D341Med (cell line): ENCODE results near the gene HOXA11.

Experiments
- DNase-seq: peaks from one replicate; pipeline ENCODE4 v3.0.0; 2012; ENCODE audit warnings: low spot score

The HOXA11 gene

DNA sequence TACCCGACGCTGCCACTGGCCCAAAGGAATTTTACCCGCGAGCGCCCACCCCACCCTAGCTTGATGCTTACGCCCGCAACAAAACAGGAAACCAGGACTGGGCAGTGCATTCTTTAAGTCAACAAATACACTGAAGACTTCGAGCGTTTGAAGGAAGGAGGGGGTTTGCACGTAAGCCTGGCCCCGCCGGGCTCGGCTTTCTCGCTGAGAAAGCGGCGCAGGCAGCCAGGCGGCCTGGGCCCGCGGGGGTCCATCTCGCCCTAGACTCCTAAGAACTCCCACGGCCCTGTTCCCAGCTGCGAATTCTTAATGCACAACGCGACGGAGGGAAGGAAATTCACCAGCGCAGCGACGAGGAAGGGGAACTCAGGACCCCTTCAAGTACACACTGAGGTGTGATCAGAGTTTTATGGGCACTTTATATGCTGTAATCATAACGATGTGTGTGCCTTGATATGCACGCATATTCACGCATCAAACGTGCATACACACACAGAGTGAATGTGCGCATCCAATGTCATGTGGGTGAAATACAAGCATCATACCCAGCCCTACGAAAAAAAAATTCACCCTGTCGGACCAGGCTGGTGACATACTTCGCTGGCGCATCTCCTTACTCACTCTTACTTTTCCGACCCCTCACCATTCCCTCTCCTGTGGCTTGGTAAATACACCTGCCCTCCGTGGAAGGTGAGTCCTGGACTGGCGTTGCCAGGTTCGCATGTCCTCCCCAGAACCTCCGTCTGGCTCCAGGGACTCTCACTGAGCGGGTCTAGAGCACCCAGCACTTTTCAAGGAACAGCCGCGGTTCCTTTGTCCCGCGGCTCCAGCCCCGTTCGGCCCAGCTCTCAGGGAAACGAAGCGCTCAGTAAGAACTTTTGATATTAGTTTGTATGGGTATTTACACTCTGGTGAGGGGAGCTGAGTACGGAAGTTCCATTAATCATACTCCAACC is 20.6 kb upstream of the HOXA11 start:
- no peak for DNase-seq

DNA sequence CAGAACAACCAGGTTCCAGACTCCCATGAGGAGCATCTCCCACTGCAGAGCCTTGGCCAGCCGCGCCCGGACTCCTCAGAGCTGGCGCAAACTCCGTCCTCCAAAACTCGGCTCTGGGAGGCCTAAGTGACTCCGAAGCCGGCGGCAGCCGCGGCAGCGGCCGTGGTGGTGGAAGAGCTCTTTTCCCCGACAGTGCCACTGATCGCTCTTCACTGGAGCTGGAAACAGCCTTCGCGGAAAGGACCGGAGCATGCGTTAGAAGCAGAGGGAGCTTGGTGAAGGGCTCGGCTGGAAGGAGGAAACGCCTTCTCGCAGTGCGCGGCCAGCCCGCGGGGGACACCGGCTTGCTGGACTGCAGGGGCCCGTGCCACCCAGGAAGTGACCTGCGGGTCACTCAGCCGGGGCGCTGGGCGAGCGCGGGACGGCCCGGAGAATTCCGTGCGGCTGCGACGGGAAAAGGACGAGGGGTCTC is 19.9 kb upstream of the HOXA11 start:
- no peak for DNase-seq

DNA sequence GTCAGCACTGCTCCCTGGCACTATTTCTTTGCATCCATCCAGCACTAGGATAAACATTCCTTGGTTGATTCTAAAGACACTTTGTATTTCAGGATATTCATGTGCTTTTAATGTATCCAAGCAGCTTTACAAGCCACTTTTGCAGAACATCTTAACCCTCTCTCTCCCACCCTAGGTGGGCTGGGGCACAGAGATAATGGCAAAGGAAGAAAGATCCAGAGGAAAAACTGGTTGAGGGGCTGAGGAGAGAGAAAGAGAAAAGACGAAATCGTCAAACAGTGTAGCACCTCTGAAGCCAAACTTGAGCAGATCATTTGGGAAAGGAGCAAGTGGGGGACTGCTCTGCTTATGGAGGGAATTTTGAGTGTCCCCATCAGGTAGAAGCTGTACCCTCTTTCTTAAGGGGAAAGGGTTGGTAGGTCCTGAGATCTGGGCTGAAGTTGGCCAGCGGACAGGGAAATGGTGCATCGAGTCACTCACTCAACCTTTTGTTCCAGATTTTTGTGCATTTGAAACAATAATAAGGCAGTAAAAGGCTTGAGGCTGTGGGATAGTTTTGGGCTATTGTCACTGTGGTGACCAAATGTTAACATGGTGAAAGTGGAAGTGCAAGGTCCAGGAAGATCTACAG is 19.0 kb upstream of the HOXA11 start:
- DNase-seq, result no peak

DNA sequence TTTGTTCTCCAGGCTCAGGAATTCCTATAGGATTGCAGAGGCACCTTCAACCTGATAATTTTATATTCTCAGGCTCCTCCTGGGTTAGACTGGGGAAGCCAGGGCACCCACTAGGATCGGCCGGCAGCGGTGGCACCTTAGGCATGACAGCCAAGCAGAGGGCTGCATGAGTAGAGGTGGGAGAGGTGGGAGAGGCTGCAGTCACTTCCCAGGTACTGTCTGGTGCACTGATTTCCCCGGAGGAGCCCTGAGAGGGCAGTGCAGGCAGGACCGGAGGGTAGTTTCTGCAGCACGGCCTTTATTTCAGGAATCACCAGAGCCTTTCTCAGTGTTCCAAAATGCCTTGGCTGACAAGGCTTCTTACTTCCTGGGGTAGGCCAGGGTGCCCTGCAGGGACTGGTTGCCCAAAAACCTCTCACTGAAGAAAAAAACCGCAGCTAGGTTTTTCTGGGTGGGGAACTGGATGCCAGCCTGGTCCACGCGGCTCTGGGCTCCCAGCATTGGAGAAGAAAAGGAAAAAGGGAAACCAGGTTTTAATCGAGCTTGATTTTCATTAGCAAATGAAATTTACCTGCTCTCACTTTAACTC is 18.4 kb upstream of the HOXA11 start:
- DNase-seq, result no peak

DNA sequence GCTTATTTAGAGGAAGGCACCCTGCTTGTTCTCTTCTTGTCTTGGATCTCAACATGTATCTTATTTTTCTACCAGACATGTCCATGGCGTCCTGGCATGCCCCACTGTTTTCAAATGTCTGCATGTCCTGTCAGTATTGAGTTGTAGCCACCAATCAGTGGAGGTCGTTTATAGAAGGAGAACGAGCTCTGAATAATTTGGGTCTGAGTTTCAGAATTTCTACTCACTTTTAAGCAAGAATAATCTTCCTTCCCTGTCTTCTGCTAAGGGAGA is 17.8 kb upstream of the HOXA11 start:
- DNase-seq, result no peak

DNA sequence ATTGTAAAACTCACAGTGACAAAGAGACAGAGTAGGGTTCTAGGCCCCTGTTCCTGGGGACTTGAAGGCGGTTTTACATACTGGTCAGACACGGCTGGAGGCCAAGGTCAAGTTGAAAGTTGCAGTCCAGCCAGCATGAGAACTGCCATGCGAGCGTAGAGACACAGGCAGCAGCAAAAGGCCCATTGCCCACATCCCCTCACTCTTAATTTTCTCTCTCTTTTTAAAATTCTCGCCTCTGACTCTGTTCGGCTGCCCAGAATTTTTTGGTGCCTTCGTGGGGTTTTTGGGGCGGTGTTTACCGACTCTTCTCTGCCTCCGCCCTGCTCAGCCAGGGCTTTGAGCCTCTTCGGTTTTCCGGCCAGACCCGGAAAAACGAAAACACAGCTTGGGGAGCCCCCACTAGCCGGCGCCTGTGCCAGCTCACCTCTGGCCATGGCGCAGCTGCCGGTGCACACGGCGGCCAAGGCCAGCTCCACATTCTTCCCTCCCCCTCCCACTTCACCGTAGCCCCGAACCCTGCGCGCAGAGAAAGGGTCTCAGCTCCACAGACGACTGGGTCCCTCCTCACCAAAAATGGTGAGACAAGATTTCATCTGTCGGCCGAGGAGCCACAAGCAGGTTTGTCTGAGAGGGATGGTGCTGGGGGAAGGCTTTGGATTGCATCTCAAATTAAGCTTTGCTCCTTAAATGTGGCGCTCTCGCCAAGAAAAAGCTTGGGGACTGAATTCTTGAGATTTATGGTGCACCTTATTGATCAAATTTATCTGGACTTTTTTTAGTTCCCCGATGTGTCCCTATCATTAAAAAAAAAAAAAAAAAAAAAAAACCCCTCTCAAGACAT is 17.2 kb upstream of the HOXA11 start:
- DNase-seq, result no peak

DNA sequence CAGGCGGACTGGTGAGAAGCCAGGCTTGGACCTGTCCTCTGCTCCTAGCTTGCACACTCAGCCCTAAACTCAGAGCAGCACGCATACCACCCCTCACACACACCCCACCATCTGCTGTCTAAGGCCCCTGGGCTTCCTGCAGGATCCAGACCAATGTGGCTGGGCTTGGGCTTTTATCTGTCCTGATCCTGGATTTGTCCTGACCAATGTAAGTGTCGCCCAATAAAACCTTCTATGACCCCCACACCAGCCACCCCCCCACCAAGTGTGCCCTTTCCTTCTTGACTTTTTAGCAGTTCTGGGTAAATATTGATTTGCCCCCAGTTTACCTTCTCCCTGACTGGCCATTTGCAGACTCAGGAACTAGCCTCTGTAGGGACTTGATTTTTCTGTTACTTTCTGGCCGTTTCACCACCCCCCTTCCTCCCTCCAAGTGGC is 16.6 kb upstream of the HOXA11 start:
- DNase-seq, result no peak

DNA sequence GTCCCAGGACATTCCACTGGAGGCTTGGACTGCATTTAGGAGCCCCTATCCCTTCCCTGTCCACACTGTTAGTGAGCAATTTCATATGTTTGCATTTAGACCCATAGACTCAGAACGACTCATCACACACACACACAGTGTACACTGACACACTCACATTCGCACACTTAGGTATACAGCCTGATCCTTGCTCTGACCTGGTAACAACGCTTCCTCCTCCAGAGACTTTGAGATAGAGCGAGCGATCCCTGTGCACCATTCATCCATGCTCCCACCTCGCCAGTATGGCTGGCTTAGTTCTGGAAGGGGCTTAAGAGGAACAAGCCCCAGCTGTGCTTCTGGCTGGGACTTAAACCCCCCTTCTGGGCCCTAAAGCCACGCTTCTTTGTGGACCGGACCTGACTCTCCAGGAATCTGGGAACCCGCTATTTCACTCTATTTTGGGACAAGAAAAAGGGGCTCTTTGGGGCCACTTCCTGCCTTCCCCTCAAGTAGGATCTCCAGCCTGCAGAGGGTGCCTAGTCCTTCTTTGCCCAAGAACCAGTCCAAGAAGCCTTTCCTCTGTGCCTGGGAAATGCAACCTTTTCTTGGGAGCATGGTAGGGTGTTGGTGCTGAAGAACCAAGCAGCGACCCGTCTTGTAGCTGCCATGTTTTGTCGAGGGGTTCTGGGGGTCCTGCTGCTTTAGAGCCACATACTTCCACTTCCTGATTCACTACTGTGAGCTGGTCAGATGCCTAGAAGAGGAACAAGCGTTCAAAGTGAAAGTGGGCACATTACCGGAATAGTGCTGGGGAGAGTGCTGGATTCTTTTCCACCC is 15.9 kb upstream of the HOXA11 start:
- DNase-seq, result no peak

DNA sequence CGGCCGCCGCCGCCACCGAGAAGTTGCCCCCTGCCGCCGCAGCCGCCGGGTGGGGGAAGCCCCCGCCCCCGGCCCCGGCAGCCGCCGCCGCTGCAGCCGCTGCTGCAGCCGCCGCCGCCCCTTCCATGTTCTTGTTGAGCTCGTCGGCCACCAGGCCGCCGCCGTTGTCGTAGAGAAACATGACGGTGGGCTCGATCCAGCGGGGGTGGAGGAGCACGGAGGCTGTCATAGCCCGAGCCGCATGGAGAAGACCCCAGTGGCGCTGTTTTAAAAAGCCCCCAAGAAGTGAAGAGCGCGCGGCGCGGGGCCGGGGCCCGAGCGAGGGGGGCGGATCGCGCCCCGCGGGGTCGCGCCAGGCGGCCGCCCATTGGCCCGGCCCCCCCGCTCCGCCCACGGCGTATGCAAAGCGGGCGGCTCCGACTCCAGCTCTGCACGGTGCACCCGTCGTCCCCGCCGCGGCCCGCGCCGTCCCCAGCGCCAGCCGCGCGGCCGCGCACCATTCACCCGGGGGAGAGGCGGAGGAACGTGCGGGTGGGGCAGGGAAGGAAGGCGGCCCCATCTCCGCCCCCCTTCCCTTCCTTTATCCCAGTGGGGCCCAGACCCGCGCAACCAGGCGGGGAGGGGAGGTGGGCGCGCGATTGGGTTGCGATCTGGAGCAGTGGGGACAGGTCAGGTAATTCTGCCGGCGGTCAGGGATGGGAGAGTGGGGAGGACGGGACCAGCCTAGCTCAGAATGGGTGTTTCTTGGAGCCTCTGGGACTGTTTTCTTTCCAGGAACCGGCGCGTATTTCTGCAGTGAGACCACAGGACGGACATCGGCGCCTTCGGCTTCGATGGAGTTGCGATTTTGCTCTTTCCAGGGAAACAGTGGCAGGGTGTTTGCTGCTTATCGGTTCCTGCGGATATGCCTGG is 15.1 kb upstream of the HOXA11 start, which contains the start of gene HOXA13:
Gene HOXA13, minus strand, starts transcription at position 243 of the 912 bp plus-strand sequence. Its CDS starts 14 bp downstream, at position 229.
- DNase-seq, result peak; percentile 88

DNA sequence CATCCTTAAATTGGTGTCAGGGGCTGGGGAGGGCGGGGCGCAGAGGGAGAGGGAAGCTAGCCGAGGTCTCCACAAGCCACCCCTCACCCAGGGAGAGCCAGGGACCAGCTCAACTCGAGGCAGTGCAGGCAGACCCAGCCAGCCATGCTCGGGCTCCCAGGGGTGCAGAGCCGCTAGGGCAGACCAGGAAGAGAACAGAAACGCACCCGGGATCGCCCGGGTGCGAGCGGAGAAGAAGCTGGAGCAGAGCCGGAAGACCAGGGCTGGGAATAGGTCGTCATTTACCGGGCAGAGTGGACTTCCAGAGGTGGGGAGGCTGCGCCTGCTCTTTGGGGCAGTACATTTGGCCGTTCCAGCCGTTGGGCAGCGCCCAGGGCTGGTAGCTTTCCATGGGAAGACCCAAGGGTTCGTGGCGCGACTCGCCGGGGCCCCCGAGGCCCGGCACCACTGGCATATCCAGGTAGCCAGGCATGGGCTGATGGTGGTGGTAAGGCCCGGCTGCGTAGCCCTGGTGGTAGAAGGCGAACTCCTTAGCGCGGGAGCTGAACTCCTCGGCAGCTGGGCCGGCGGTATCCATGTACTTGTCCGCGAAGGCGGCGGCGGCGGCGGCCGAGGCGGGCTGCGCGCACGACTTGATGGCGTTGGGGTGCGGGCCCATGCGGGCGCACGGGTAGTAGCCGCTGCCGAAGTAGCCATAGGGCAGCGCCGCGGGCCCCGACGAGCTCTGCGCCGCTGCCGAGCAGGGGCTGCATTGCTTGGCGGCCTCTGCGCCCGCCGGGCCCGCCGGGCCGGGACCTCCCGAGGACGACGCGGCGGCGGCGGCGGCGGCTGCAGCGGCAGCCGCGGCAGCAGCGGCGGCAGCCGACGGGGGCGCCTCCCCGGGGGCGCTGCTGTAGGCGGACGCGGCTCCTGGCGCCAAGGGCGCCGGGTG is 14.1 kb upstream of the HOXA11 start:
- DNase-seq, result peak; percentile 63

DNA sequence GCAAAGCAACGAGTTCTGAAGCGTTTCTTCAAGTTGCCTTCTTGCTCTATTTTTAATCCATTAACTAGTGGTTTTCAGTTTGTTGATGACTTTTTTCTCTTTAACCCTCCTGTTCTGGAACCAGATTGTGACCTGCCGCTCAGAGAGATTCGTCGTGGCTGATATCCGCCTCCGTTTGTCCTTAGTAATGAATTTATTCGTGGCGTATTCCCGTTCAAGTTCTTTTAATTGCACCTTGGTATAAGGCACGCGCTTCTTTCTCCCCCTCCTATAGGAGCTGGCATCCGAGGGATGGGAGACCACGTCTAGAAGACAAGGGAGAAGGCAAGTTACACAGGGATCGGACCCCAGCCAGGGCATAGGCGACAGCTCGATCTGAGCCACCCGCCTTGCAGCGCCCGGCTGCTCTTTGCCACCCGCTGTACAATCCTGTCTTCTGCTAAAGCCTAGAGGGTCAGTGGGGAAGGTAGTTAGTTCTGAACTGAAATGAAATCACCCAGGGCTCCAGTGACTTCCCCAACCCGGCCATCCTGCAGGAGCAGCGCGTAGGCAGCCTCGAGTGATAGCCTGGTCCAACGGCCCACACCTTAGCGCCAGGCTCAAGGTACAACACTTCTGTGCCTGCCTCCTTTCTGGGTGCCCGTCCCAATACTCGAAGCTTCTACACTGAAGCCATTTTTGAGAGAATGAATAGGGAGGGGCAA is 13.3 kb upstream of the HOXA11 start:
- no peak for DNase-seq

DNA sequence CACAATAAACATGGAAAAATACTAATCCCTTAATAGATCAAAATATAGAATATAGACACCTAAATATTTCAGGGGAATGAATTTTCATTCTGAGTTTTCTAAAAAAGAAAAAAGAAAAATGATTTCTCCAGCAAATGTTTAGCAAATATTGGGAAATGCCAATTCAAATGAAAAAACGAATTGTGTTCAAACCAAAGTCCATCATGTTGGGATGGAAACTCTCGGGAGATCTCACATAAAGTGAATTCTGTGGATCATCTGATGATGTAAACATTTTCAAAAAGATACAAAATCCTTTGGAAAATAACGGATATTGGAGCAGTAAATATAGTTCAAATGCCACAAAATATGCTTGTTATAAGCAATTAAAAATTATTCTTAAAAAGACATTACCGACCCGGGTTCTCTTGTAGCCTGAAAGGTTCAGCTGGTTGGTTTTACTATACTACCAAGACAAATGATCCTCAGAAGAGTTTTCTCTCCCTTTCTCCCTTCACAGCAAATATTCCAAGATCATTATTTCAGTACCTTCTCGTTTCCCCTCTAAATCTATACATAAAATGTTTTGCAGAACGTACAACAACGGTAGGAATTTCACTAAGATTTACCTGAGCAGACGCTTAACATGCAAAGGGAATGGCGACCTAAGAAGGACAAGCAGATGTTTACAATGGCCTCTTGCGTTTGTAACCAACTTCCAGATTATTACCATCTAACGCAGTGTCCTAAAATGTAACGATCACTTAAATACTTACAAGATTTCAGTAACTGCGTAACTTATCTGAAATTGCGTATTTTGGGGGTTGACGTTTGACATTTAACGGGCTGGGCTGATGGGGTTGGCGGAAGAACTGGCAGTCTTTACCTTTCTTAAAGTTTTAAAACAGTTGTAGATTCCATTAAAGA is 12.4 kb upstream of the HOXA11 start:
- no peak for DNase-seq

DNA sequence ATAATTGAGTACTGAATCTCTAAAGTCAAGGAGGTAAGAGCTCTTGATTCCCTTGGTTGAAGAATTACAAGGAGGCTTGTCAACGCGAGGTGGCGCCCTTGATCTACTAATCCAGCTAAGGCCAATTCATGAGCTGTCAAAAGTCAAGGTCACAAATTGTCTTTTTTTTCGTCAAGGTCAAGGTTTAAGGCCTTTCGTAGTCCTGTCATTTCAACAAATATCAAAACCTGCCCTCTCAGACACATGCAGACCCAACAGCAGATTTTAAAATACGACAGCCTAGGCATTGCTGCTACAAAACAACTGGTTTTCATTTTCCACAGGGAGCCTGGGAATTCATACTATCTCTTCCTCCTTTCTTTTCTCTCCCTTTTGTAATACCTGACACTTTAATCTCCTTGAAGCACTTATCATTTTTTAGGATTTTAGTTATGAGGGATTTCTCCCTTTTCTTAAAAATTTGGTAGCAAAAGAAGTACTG is 11.3 kb upstream of the HOXA11 start:
- DNase-seq, result peak; percentile 59

DNA sequence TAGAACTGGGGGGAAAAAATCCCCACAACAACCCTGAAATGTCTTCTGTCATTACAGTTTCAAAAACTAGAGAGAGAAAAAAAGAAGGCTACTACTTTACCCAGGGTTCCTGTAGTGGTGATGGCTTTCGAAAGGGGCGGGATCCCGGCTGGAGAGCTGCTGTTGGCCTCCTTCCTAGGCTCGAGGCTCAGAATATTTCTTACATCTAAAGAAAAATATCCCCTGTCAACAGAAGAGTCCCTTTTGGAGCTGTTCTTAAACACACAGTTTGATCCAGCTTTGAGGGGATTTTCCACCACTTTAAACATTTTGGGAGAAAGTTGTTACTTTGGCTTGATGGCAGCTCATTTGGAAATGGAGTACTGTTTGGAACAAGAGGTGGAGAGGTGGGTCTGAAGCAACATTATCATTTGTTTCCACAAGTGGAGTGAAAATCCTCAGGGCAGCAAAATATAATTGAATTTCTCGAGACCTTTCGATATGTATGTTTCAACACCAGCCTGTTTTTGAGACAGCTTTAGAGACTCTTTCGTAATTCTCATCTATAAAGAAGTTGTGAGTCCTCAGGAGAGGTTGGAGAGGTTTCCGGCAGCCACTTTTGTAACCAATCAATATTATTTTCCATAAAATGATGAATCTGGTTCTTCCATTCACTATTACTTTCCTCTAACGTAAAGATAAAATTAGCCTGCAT is 9.8 kb upstream of the HOXA11 start:
- no peak for DNase-seq

DNA sequence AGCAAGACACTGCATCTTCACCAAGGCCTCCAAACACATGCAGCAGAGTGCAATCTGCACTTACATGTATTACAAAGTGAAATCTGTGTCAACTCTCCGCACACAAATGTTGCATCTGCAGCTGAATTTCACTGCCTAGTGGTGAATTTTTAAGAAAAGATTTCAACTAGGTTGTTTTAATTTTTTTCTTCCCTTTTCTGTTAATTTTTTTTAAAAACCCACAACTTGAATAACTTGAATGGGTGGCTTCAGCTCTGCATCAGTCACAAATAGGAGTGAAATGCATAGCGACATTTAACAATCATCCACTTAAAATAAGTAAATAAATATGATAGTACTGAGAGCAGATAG is 8.9 kb upstream of the HOXA11 start:
- no peak for DNase-seq

DNA sequence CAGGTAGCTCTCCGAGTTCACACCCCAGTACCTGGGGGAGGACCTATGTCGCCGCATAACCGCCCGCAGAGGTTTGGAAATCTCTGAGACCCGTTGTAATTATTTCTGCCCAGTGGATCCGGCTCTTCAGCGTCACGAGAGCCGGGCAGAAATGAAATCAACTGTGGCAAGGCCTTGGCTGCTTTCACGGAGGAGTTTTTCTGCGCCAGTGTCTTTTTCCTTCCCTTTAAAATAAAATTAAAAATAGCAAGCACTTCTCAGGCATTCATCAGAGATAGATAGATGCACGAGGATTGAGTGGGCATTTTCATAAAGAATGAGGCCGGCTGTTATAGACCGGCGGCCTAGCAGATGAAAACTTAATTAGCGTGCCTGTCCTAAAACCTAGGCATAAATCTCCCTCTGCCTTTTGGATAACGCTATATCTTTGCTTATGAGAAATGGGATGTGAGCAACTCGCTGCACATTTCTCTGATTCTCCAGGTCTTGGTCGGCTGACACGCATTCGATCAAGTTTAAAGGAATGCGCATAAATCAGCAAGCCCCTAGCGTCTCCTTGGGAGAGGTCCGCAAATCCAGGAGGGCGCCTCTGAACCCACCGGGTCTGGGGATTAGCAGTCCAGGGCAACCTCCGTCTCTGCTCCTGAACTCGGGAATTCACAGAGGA is 8.4 kb upstream of the HOXA11 start:
- DNase-seq, result no peak
